ENCODE results near the gene TIMM17B. TPM values are rescaled to one million over a fixed set of nuclear protein-coding genes. Genes with fewer than 3 reads are reported as not detected.
A peak's percentile ranks its signal among the peaks of the same experiment; 100 is the strongest.
"Not testable (repeated sequence)": the region's sequence is repeated elsewhere in the genome, so short reads cannot be mapped to it uniquely, and the experiment has no call there.

The TIMM17B gene
- polyA plus RNA-seq, 2 of the 4 experiments (the other 2 are of a cell fraction) = 68.9 to 76.9 TPM

DNA sequence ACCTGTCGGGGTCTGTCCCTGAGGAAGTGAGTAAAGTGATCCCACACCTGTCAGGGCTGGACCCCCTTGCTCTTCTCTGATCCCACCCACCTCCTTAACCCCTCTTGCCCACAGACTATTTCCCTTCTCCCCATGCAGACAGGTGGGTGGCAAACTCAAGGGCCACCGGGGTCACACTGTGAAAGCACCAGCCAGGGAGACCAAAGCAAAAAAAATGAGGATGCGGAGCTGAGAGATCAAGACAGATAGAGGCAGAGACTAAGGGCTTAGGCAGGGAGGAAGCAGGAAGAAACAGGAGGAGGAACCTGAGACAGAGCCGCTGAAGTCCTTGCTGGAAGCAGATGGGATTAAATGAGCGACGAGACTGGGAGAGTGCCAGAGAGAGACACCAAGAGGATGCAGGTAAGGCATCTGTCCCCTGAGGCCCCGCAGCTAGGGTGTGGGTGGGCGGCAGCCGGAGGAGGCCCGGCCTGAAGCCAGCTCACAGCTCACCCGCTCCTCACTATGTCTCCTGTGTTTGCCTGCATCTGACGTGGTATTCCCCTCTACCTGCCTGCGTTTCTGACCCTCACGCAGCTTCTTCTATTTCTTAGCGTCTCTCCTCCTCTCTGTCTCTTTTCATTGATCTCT, 7.2 kb downstream of the TIMM17B start:
- peak in 1 of 2 experiments; percentile 2; a peak in 1 of 6 replicates for ATAC-seq
- DNase-seq (ENCODE audit: low read depth in 1 of 2, low spot score in 1 of 2) = no peak
- H3K4me2 ChIP-seq = peak overlapping the region; percentile 91
- FAIRE-seq = no peak
- CTCF ChIA-PET = interaction anchor here (0.9 to 2.1 kb wide), 4 partner anchors 17 to 154 kb away, joined by 3 to 12 read pairs (median 4); no protein-coding TSS in a partner anchor
- 80% methylated on average over 15 of the region's 15 CpGs for WGBS (ENCODE audit: missing lambda C conversion rate)
- H3K4me1 ChIP-seq = 0 out of 3 replicates have a peak, but pooled peaks cover 7% of the 10 kb centered on the region
- no peaks in the 10 kb centered on the region for H3K9me3 ChIP-seq
- H3K27ac ChIP-seq = peak overlapping the region; percentile 88 to 99
- TF ChIP-seq MYC (IDR thresholded peaks at IDR 0.05; ENCODE audit: borderline replicate concordance, low read length) (no peak), MAFK (IDR thresholded peaks at IDR 0.05; ENCODE audit: partially characterized antibody) (no peak), ZSCAN20 (CRISPR knock-in tag; IDR thresholded peaks at IDR 0.05) (no peak), POLR2A (IDR thresholded peaks at IDR 0.05; ENCODE audit: low read length) (no peak), FOXS1 (CRISPR knock-in tag; IDR thresholded peaks at IDR 0.05) (no peak), CHD2 (IDR thresholded peaks at IDR 0.05; ENCODE audit: low read length, partially characterized antibody) (no peak), RFX5 (IDR thresholded peaks at IDR 0.05) (no peak), HDAC2 (IDR thresholded peaks at IDR 0.05) (no peak), CBX8 (IDR thresholded peaks at IDR 0.05) (no peak), TFCP2L1 (CRISPR knock-in tag; IDR thresholded peaks at IDR 0.05) (no peak), JUNB (IDR thresholded peaks at IDR 0.05) (no peak), ESRRA (IDR thresholded peaks at IDR 0.05; ENCODE audit: borderline replicate concordance, low read length) (no peak), HOXB5 (CRISPR knock-in tag; IDR thresholded peaks at IDR 0.05) (no peak), ZNF302 (CRISPR knock-in tag; IDR thresholded peaks at IDR 0.05) (no peak), TP53 (CRISPR knock-in tag; IDR thresholded peaks at IDR 0.05) (no peak)
- TF ChIP-seq, protein P1, sequence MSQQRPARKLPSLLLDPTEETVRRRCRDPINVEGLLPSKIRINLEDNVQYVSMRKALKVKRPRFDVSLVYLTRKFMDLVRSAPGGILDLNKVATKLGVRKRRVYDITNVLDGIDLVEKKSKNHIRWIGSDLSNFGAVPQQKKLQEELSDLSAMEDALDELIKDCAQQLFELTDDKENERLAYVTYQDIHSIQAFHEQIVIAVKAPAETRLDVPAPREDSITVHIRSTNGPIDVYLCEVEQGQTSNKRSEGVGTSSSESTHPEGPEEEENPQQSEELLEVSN (IDR thresholded peaks at IDR 0.05; ENCODE audit: borderline replicate concordance, low read depth) = no peak
- TF ChIP-seq, protein P2, sequence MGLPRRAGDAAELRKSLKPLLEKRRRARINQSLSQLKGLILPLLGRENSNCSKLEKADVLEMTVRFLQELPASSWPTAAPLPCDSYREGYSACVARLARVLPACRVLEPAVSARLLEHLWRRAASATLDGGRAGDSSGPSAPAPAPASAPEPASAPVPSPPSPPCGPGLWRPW (IDR thresholded peaks at IDR 0.05) = no peak
- POLR2A ChIA-PET = interaction anchor here (0.8 to 2.3 kb wide), 4 partner anchors 8 to 27 kb away, joined by 3 to 12 read pairs (median 8); partner anchors contain the start of gene SLC35A2
- H3K4me3 ChIP-seq = peak overlapping the region; percentile 85

DNA sequence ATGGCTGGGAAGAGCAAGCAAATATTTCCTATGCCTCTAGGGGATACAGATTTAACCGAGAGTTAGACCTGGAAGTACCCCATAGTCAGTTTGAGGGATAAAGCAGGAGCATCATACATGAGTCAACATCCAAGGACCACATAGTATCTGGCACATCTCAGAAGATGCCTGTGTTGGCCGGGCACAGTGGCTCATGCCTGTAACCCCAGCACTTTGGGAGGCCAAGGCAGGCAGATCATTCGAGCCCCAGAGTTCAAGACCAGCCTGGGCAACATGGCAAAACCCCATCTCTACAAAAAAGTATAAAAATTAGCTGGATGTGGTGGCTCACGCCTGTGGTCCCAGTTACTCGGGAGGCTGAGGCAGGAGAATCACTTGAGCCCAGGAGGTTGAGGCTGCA, 11.0 kb downstream of the TIMM17B start:
- DNase-seq (ENCODE audit: low read depth in 1 of 2, low spot score in 1 of 2); H3K4me3 ChIP-seq; H3K27ac ChIP-seq; ATAC-seq; H3K4me2 ChIP-seq; H3K4me1 ChIP-seq; POLR2A ChIA-PET; H3K9me3 ChIP-seq: not testable (repeated sequence)
- peak; percentile 39 for FAIRE-seq
- CTCF ChIA-PET = interaction anchor here (0.7 to 1.3 kb wide), 2 partner anchors 11 to 29 kb away, joined by 3 read pairs; partner anchors contain the start of genes PQBP1 and TIMM17B
- WGBS (ENCODE audit: missing lambda C conversion rate) = 58% methylated on average over 5 of the region's 5 CpGs

DNA sequence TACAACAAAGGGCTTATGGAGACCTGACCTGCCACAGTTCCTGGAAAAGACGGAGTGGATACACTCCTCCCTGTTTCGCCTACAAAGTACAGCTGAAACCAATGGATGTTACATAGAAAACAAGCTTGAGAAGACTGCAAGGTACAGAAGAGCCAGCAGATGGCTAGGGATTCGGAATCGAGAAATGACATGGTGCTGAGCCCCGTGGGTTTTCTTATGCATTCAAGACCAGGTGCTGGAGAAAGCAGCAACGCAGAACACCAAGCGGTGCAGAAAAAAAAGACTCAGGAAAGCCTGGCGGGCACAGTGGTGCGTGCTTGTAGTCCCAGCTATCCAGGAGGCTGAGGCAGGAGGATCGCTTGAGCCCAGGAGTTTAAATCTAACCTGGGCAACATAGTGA, 13.8 kb downstream of the TIMM17B start:
- WGBS (ENCODE audit: missing lambda C conversion rate) = 31% methylated on average over 10 of the region's 10 CpGs
- DNase-seq (ENCODE audit: low read depth in 1 of 2, low spot score in 1 of 2) (peak in 1 of 2 experiments; percentile 64), FAIRE-seq (peak; percentile 89), ATAC-seq (peak; percentile 85 to 94)
- Histone ChIP-seq H3K9me3 (no peaks in the 10 kb centered on the region), H3K4me3 (no peak overlapping the region), H3K4me1 (peaks cover 5% of the 10 kb centered on the region; the same call in 1 of the 3 replicates), H3K27ac (no peak overlapping the region), H3K4me2 (peak overlapping the region; percentile 45; the same call in 2 of the 3 replicates)
- CTCF ChIA-PET = interaction anchor here (1.1 kb wide), 1 partner anchor 16 kb away, joined by 3 read pairs; no protein-coding TSS in a partner anchor
- POLR2A ChIA-PET = interaction anchor here (0.6 kb wide), 1 partner anchor 14 kb away, joined by 3 read pairs; the partner anchor contains the start of genes PQBP1 and TIMM17B
- TF ChIP-seq FOSL2 (IDR thresholded peaks at IDR 0.05) (no peak), FOSL2 (CRISPR knock-in tag; IDR thresholded peaks at IDR 0.05) (no peak), HDAC2 (IDR thresholded peaks at IDR 0.05) (no peak), TFCP2L1 (CRISPR knock-in tag; IDR thresholded peaks at IDR 0.05) (no peak), CBX2 (IDR thresholded peaks at IDR 0.05; ENCODE audit: borderline replicate concordance, low read depth) (no peak), RAD21 (conservative IDR thresholded peaks at IDR 0.05 in 1 of 2, IDR thresholded peaks at IDR 0.05 in 1 of 2) (no peak)
- TF ChIP-seq, protein P3, sequence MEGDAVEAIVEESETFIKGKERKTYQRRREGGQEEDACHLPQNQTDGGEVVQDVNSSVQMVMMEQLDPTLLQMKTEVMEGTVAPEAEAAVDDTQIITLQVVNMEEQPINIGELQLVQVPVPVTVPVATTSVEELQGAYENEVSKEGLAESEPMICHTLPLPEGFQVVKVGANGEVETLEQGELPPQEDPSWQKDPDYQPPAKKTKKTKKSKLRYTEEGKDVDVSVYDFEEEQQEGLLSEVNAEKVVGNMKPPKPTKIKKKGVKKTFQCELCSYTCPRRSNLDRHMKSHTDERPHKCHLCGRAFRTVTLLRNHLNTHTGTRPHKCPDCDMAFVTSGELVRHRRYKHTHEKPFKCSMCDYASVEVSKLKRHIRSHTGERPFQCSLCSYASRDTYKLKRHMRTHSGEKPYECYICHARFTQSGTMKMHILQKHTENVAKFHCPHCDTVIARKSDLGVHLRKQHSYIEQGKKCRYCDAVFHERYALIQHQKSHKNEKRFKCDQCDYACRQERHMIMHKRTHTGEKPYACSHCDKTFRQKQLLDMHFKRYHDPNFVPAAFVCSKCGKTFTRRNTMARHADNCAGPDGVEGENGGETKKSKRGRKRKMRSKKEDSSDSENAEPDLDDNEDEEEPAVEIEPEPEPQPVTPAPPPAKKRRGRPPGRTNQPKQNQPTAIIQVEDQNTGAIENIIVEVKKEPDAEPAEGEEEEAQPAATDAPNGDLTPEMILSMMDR (IDR thresholded peaks at IDR 0.05) = no peak
- TF ChIP-seq, protein P4, sequence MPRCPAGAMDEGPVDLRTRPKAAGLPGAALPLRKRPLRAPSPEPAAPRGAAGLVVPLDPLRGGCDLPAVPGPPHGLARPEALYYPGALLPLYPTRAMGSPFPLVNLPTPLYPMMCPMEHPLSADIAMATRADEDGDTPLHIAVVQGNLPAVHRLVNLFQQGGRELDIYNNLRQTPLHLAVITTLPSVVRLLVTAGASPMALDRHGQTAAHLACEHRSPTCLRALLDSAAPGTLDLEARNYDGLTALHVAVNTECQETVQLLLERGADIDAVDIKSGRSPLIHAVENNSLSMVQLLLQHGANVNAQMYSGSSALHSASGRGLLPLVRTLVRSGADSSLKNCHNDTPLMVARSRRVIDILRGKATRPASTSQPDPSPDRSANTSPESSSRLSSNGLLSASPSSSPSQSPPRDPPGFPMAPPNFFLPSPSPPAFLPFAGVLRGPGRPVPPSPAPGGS (IDR thresholded peaks at IDR 0.05) = no peak

DNA sequence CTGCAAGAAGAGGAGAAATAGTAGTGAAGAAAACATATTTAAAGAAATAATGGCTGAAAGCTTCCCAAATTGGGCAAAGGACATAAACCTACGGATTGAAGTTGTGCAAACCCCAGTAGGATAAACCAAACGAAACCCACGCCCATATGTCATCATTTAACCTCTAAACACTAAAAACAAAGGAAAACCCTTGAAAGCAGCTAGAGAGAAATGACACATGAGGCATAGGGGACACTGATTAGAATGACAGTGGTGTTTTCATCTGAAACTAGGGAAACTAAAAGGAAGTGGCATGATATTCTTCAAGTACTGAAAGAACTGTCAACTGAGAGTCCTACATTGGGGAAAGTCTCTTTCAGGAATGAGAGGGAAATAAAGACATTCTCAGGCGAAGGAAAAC, 20.6 kb downstream of the TIMM17B start:
- POLR2A ChIA-PET; H3K9me3 ChIP-seq; H3K4me3 ChIP-seq; H3K4me2 ChIP-seq; H3K4me1 ChIP-seq; CTCF ChIA-PET; H3K27ac ChIP-seq; ATAC-seq; DNase-seq (ENCODE audit: low read depth in 1 of 2, low spot score in 1 of 2): not testable (repeated sequence)
- whole genome bisulfite sequencing (ENCODE audit: missing lambda C conversion rate) = 24% methylated on average over 4 of the region's 4 CpGs
- peak; percentile 46 for FAIRE-seq

DNA sequence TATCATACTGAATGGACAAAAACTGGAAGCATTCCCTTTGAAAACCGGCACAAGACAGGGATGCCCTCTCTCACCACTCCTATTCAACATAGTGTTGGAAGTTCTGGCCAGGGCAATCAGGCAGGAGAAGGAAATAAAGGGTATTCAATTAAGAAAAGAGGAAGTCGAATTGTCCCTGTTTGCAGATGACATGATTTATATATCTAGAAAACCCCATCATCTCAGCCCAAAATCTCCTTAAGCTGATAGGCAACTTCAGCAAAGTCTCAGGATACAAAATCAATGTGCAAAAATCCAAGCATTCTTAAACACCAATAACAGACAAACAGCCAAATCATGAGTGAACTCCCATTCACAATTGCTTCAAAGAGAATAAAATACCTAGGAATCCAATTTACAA, 25.6 kb downstream of the TIMM17B start:
- 0% methylated on average over 1 of the region's 2 CpGs for WGBS (ENCODE audit: missing lambda C conversion rate)
- DNase-seq (ENCODE audit: low read depth in 1 of 2, low spot score in 1 of 2); FAIRE-seq; H3K27ac ChIP-seq; H3K4me3 ChIP-seq; ATAC-seq; H3K4me2 ChIP-seq; H3K9me3 ChIP-seq; POLR2A ChIA-PET: not testable (repeated sequence)
- CTCF ChIA-PET = interaction anchor here (0.6 kb wide), 1 partner anchor 73 kb away, joined by 3 read pairs; no protein-coding TSS in a partner anchor
- H3K4me1 ChIP-seq = peaks cover 13% of the 10 kb centered on the region

All from A549 (cell line).